Stimulated activated CD4-positive, alpha-beta T cell treated with anti-CD3 and anti-CD28 coated beads, Interleukin-12 subunit alpha, Interleukin-12 subunit beta, amount 100 ng/mL, for 24 hours (primary cell): ENCODE measurements around the gene TNS1.

ENCODE experiments used
- DNase-seq, 2 experiments: peaks; one replicate each; pipeline ENCODE4 v3.0.0-alpha.2; 2020; ENCODE audit warnings: low read depth in 2 of 2

The TNS1 gene

GRCh38 chr2:217912098-217913024, 90.4 kb downstream of the TNS1 start:
- DNase-seq, result no peak

DNA sequence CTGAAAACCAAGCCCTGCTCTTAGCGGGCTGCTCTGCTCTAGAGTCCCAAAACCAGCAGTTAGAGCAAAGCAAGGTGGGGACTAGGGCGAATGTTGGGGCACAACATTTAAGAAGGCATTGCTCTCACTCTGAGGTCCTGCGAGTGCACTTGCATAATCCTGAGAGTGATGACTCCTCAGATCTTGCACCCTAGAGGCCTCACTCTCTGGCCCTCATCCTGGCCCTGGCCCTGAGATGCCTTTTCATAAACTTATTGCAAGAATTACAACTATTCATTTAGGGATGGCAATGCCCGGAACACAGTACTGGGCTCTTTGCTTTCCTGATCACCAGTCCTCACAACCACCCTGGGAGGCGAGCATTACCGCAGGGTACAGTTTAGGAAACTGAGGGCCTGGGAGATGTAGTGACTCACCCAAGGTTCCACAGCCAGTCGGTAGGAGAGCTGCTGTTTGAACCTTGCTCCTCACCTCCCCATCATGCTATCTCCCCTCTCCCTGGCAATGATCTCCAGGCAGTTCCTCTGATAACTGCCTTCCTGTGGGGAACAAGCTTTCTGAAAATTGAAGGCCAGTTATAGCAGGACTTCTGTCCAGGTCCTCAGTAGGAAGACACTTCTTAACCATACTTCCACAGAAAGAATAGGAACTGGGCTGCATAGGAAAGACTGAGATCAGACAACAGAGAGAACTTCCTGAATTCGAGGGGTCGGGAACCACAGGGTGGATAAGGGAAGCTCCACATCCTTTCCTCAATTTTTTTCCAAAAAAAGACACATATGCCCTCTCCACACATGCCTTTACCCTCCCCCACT, 91.3 kb downstream of the TNS1 start:
- DNase-seq, result no peak

DNA sequence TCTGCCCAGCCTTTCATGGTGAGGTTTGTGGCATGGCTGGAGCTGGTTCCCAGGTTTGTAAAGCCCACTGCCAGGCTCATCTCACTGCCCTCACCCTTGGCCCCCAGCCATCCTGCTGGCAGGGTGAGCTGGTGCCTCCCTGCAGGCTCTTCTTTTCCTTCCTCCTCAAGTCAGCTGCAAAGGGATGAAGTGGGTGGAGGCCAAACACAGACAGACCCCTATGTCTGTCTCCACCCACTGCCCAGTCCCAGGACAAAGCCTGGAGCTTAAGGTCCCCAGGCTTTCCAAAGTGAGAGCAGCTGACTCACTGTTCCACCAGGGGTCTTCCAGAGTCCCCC, 92.0 kb downstream of the TNS1 start:
- DNase-seq, result no peak

DNA sequence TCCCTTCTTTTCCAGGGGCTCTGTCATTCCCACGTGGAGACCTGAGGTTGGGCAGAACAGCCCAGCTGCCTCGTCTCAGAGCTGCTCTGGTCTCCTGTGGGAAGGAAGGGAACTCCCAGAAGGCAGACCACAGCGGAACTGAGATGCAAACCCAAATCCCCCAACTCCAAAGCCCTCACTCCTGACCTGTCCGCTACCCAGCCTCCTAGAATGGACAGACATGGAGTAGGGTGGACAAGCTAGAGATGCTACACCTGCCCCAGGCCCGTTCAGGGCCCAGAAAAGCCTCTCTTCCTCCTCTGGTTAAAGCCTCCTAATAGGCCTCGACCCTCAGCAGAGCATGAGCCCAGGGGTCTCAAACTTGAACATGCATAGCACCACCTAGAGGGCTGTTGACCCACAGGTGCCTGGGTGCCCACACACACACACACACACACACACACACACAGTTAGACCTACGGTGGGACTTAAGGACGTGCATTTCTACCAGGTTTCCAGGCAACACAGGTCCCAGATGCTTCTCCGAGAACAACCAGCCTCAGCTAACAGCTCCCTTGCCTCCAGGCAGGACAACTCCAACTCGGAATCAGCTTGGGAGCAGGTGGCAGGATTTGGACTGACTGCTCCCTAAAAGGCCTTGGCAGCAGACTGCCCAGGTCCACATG, 93.5 kb downstream of the TNS1 start:
- no peak for DNase-seq

- DNase-seq, result no peak
These were observed 94.3 kb downstream of the TNS1 start for GRCh38 chr2:217908544-217908943.

GRCh38 chr2:217907266-217907665, 95.5 kb downstream of the TNS1 start:
- no peak for DNase-seq

GRCh38 chr2:217906798-217907197, 96.0 kb downstream of the TNS1 start:
- DNase-seq, result no peak

GRCh38 chr2:217905896-217906295, 96.9 kb downstream of the TNS1 start:
- DNase-seq, result no peak

- DNase-seq, result no peak
These were observed 97.4 kb downstream of the TNS1 start for GRCh38 chr2:217905395-217905794.

DNA sequence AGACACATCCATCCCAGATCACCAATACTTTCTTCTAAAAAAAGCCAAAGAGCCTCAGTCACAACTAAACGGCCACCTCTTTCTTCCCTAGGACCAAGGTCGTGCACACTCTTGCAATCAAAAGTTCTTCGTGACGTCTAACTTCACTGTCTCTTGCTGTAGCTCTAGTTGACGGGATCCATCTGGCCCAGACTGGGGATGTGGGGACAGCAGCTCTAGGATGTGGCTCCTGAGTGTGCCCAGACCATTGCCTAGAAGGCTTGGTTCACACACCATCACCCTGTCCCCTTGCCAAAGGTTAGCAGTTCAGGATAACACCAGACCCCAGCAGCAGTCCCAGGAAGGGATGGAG, 98.2 kb downstream of the TNS1 start:
- no peak for DNase-seq

- no peak for DNase-seq
These were observed 98.8 kb downstream of the TNS1 start for GRCh38 chr2:217903859-217904613.

- no peak for DNase-seq
These were observed 99.5 kb downstream of the TNS1 start for GRCh38 chr2:217903142-217903858.

DNA sequence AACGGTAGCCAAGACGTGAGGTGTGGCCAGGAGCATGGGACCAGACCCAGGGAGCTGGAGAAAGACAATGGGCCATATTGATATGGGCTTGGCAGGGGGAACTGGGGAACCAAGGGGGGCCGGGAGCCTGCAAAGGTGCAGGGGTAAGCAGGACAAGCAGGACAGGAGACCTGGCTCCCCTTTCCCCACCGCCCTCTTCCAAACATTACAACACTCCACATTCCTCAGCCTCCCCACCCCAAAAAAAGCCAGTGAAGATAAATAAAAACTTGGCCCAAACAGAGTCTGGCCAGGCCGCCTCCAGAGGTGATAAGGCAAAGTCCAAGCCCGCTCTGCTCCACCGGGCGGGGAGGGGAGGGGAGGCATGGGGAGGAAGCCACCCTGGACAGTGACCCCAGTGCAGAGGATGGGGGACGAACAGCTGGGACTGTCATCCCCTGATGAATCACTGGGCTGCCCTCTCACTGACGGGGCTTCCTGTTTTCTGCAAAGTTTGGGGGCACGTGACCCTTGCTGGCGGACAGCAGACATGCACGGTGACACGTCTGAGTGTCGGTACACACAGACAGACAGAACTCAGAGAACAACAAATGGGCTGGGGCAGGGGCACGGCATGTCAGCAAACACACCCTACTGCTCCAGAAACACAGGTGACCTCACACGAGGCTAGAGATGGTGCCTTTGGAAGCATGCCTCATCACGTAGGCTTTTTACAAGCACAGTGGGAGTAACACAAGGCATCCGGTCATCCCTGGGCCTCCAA, 100.2 kb downstream of the TNS1 start:
- no peak for DNase-seq

DNA sequence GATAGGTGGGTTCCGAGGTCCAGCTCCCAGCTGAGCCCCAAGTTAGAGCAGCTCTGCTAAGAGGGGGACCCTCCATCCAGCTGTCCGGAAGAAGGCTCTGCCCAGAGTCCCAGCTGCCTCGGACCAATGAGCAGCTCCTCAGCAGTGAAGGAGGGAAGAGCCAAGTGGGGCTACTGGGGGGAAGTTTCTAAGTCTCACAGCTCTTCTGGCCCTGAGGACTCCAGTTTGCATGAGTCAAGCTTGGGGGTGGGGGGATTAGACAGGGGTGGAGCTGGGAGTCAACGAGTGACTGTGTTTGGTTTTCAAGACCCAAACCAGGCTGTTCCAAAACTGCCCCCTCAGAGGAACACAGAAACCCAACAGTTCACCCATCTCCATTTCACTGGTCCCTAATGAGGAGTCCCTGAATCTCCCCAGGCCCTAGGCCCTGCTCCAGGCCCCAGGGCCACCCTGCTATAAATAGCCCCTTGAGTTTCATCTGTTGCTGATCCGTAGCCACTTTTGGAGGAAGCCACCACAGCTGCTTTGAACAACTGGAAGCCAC, 100.9 kb downstream of the TNS1 start:
- DNase-seq, result no peak

- DNase-seq, result no peak
These were observed 101.4 kb downstream of the TNS1 start for GRCh38 chr2:217901400-217901799.

DNA sequence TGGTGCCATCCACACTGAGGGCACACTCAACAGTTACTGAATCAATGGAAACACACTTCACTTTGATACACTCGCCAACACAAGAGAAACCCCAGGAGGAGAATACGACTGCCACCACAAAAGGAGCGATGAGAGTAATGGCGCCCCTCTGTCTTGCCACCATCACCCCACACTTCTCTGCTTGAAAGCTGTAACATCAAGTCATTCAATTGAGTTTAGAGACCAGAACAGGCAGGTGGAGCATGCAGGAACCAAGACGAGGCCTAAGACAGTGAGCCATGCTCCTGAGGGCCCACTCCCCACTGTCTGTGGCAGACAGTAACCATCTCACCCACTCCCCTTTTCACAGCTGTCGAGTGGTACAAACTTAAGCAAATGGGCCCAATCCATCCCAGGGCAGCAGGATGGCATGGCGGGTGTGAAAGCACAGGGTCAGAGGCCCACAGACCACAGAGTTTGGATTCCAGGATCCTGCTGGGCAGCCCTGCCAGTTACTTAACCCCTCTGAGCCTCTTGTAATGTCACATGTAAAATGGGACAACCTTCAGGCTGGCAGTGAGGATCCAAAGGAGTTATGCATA, 101.9 kb downstream of the TNS1 start:
- no peak for DNase-seq

GRCh38 chr2:217900010-217900779, 102.6 kb downstream of the TNS1 start:
- DNase-seq, result no peak

GRCh38 chr2:217899231-217900009, 103.4 kb downstream of the TNS1 start:
- DNase-seq, result no peak
